Endothelial cell of umbilical vein (primary cell): ENCODE results near the gene MAT2B. TPM values are rescaled to one million over a fixed set of nuclear protein-coding genes. Genes with fewer than 3 reads are reported as not detected.

Experiments
- BruUV-seq: library from RNA; stranded (reverse); fragments of 400-500 nt; replicated peaks from 2 replicates; lab custom pipeline; 2021; lab: Mats Ljungman, UMichigan
- CTCF ChIA-PET: fragments of 300-600, 350-600 bp; sonication (Branson Sonifier 250); formaldehyde crosslinking; loops from one replicate; lab custom pipeline; 2021; ENCODE audit warnings: antibody characterized with exemption, inconsistent platforms; lab: Charles Lee
- POLR2A ChIA-PET: fragments of 300-600, 350-600 bp; sonication (Branson Sonifier 250); formaldehyde crosslinking; loops from one replicate; lab custom pipeline; 2021; ENCODE audit warnings: antibody characterized with exemption, inconsistent platforms; lab: Charles Lee
- DNase-seq: peaks from one replicate; pipeline ENCODE4 v3.0.0-alpha.2; 2011; ENCODE audit warnings: low read depth, low spot score
- FAIRE-seq: peaks from 2 replicates; lab custom pipeline; 2011; peaks lifted over from hg19 to GRCh38; lab: Jason Lieb, UNC
- H2AFZ ChIP-seq: 2 replicates; pipeline ENCODE4 v1.6.0; 2012; ENCODE audit warnings: low read depth, low read length, control low read depth, inconsistent platforms
- H3K27ac ChIP-seq: 2 replicates; pipeline ENCODE4 v1.5.1; 2011; ENCODE audit warnings: low read depth, mild to moderate bottlenecking, control low read depth, low read length, moderate library complexity; ENCODE audit not compliant: insufficient read depth
- H3K27me3 ChIP-seq, 2 experiments: 2 replicates each; pipeline versions ENCODE4 v1.6.0 to v1.6.1; 2011; ENCODE audit warnings: low read length in 2 of 2, mixed read lengths in 1 of 2; ENCODE audit not compliant: control insufficient read depth in 2 of 2, insufficient read depth in 2 of 2
- H3K36me3 ChIP-seq, 2 experiments: 2 replicates in 1 of 2; 3 replicates in 1 of 2; pipeline ENCODE4 v1.5.1; 2011; ENCODE audit warnings: low read length in 2 of 2, mild to moderate bottlenecking in 1 of 2, moderate library complexity in 1 of 2; ENCODE audit not compliant: control insufficient read depth in 2 of 2, insufficient read depth in 2 of 2; ENCODE audit errors: extremely low read depth in 1 of 2
- H3K4me1 ChIP-seq: 3 replicates; pipeline ENCODE4 v1.5.1; 2011; ENCODE audit warnings: mild to moderate bottlenecking, low read length; ENCODE audit not compliant: control insufficient read depth, insufficient read depth; ENCODE audit errors: extremely low read depth
- H3K4me2 ChIP-seq: 2 replicates; pipeline ENCODE4 v1.6.1; 2011; ENCODE audit warnings: low read length, control low read depth, mixed read lengths; ENCODE audit not compliant: insufficient read depth
- H3K4me3 ChIP-seq, 3 experiments: fragments of 200-600 bp in 1 of 3; sonication (generic), shearing (Covaris generic) in 1 of 3; replicated peaks in 1 of 3; 2 replicates each; pipeline ENCODE4 v1.5.1; 2011 to 2016; ENCODE audit warnings: control low read depth in 3 of 3, low read length in 3 of 3, mild to moderate bottlenecking in 2 of 3, inconsistent platforms in 1 of 3, low read depth in 1 of 3, moderate library complexity in 1 of 3; ENCODE audit not compliant: insufficient read depth in 1 of 3
- H3K79me2 ChIP-seq: 2 replicates; pipeline ENCODE4 v1.6.0; 2012; ENCODE audit warnings: low read length, inconsistent platforms; ENCODE audit not compliant: control insufficient read depth, insufficient read depth
- H3K9ac ChIP-seq: replicated peaks from 2 replicates; pipeline ENCODE3; 2011; ENCODE audit warnings: low read length, control low read depth; ENCODE audit not compliant: insufficient read depth; ENCODE audit errors: extremely low read depth
- H3K9me1 ChIP-seq: replicated peaks from 3 replicates; pipeline ENCODE4 v1.6.0; 2011; ENCODE audit warnings: mild to moderate bottlenecking, low read length; ENCODE audit not compliant: control insufficient read depth, insufficient read depth; ENCODE audit errors: extremely low read depth
- H3K9me3 ChIP-seq: replicated peaks from 2 replicates; pipeline ENCODE4 v1.5.1; 2012; ENCODE audit warnings: low read length, inconsistent platforms; ENCODE audit not compliant: control insufficient read depth, insufficient read depth
- H4K20me1 ChIP-seq: replicated peaks from 2 replicates; pipeline ENCODE3; 2011; ENCODE audit warnings: mild to moderate bottlenecking, low read length; ENCODE audit not compliant: control insufficient read depth, insufficient read depth; ENCODE audit errors: extremely low read depth
- FOS ChIP-seq: IDR thresholded peaks from 2 replicates; pipeline ENCODE4 v1.6.1; 2011; ENCODE audit warnings: mild to moderate bottlenecking, low read length, moderate library complexity, borderline replicate concordance; ENCODE audit not compliant: insufficient read depth
- GATA2 ChIP-seq: IDR thresholded peaks from 2 replicates; pipeline ENCODE4 v1.7.0; 2011; ENCODE audit warnings: low read depth, mild to moderate bottlenecking, moderate library complexity, mixed read lengths, low read length; ENCODE audit not compliant: insufficient read length, insufficient read depth
- JUN ChIP-seq: IDR thresholded peaks from 2 replicates; pipeline ENCODE4 v1.6.1; 2011; ENCODE audit warnings: borderline replicate concordance, low read depth; ENCODE audit not compliant: insufficient read length, insufficient read depth
- MYC ChIP-seq: IDR thresholded peaks from one replicate; pipeline ENCODE4 v1.6.1; 2011; ENCODE audit warnings: mild to moderate bottlenecking, low read depth, low read length
- POLR2A ChIP-seq: IDR thresholded peaks from 2 replicates; pipeline ENCODE4 v1.6.1; 2012; ENCODE audit warnings: low read depth, mild to moderate bottlenecking, control low read depth, low read length
- POLR2AphosphoS5 ChIP-seq: IDR thresholded peaks from 2 replicates; pipeline ENCODE4 v1.6.1; 2012; ENCODE audit warnings: low read depth, mild to moderate bottlenecking, control low read depth, low read length, moderate library complexity; ENCODE audit not compliant: insufficient read depth
- dilution Hi-C: fragments of 300-500 bp; cut with MboI; formaldehyde crosslinking; loops from one replicate; pipeline ENCODE4 v1.15.0; 2019; ENCODE audit warnings: low sequenced_read_pairs; ENCODE audit not compliant: extremely low pct_ligation_motif_present
- intact Hi-C: fragments of 100-400 bp; cut with micrococcal nuclease; formaldehyde crosslinking; loops from one replicate; pipeline ENCODE4 v1.10.0; 2022
- polyA plus RNA-seq, 4 experiments: library from polyadenylated mRNA; depleted of rRNA in 3 of 4; stranded (reverse) in 3 of 4; unstranded in 1 of 4; fragments of >200 nt; gene quantifications; 2 replicates each; pipeline versions ENCODE4 v1.2.1 to v1.2.3, GENCODE V29; 2011 to 2012; ENCODE audit warnings: missing spikeins in 1 of 4
- total RNA-seq: library from RNA; stranded (reverse); gene quantifications from 2 replicates; pipeline ENCODE4 v1.2.3, GENCODE V29; 2021
- TF ChIP-seq, protein P1 (sequence below): IDR thresholded peaks from 2 replicates; pipeline ENCODE4 v1.6.1; 2011; ENCODE audit not compliant: insufficient read depth, insufficient read length

Gene MAT2B
- total and polyA plus RNA-seq, 2 donors (not counting 3 experiments of a cell fraction or from before 2014, with no cell fraction given) = 41.5 to 101 TPM

DNA sequence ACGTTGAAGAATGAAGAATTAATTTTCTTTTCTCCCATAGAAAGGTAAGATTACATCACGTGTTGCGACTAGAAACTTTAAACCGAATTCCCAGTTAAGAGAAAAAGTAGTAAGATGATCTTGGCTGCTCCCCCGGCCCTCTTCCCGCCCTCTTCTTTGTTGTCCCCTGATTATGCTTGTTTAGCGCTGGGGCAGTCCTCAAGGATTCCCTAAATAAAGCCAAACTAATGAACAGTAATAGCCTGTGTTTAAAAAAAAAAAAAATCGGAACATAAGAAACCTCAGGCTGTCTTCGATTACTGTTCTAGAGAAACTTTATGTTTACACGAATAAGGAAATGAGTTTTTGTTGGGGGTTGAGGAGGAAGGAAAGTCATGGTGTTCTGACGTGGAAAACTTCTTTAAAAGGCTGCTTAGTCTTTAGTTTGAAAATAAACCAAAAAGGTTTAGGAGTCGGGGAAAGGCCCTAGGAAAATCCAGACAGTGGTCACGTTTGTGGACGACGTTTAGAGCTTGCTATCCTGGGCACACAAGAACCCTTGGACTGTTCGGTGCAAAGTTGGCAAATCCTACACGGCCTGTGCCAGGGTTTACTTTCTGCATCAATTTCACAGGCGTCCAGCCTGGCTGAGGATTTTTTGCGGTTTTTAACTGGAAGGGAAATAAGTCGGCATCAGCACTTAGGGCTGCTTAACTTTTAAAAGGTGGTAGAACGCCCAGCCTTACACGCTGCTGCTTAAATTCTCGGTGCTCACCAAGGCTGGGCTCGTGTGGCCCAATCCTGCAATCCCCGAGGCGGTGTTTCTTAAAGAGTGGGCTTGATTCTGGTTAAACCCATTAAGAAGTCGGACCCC lies 1.1 kb upstream of the MAT2B start:
- DNase-seq (peak; percentile 75), FAIRE-seq (peak; percentile 68)
- ChIA-PET POLR2A (no interaction called here), CTCF (interaction anchor here (1.4 to 1.5 kb wide), 3 partner anchors 30 to 44 kb away, joined by 5 to 15 read pairs (median 10); partner anchors contain the start of genes HMMR and NUDCD2)
- Histone ChIP-seq H3K4me1 (peaks cover 29% of the 10 kb centered on the region), H3K27me3 (no peaks in the 10 kb centered on the region), H3K79me2 (peaks cover 36% of the 10 kb centered on the region), H3K9me1 (no peaks in the 10 kb centered on the region), H3K9ac (peak overlapping the region; percentile 84), H3K27ac (peak overlapping the region; percentile 70), H3K4me3 (peak overlapping the region; percentile 54 to 98 (median 59)), H3K36me3 (no peaks in the 10 kb centered on the region), H2AFZ (peak overlapping the region; percentile 60), H3K4me2 (peak overlapping the region; percentile 89), H4K20me1 (no peaks in the 10 kb centered on the region), H3K9me3 (no peaks in the 10 kb centered on the region)
- TF ChIP-seq POLR2AphosphoS5 = peak; percentile 21
- TF ChIP-seq FOS = no peak
- BruUV-seq = TSS peak; percentile 0
- dilution Hi-C loops = no loop called here
- intact Hi-C loops = loop anchor here (2.0 kb wide), 2 partner anchors 62 to 356 kb away; no protein-coding TSS in a partner anchor

DNA sequence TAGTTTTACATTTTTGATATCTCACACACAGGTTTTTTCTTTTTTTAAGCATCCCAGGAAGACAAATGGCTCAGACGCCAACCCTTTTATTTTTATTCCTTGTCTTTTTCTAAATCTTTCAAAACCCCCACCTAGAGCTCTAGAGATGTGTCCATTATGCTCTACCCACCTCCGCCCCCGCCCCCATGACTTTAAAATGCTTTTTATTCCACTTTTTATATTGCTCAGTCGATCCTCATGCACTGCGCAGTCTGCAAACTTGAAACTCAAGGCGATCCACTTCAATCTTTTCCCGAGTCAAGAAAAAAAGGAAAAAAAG lies 411 bp upstream of the MAT2B start:
- Histone ChIP-seq H3K36me3 (no peaks in the 10 kb centered on the region), H2AFZ (no peak overlapping the region), H3K9ac (peak overlapping the region; percentile 84), H3K27ac (peak overlapping the region; percentile 70), H3K79me2 (peaks cover 43% of the 10 kb centered on the region), H3K4me2 (peak overlapping the region; percentile 89), H3K27me3 (no peaks in the 10 kb centered on the region), H3K9me1 (no peaks in the 10 kb centered on the region), H3K4me1 (peaks cover 36% of the 10 kb centered on the region), H3K9me3 (no peaks in the 10 kb centered on the region), H3K4me3 (peak overlapping the region; percentile 54 to 98 (median 59)), H4K20me1 (no peaks in the 10 kb centered on the region)
- dilution Hi-C loops = no loop called here
- DNase-seq (no peak), FAIRE-seq (no peak)
- TSS peak; percentile 67 for BruUV-seq
- TF ChIP-seq JUN = no peak
- TF ChIP-seq MYC = no peak
- TF ChIP-seq, protein P1, sequence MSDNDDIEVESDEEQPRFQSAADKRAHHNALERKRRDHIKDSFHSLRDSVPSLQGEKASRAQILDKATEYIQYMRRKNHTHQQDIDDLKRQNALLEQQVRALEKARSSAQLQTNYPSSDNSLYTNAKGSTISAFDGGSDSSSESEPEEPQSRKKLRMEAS = no peak
- TF ChIP-seq FOS = no peak
- TF ChIP-seq POLR2A = no peak
- TF ChIP-seq GATA2 = no peak
- intact Hi-C loops = loop anchor here (1.0 to 5.0 kb wide), 7 partner anchors 44 to 697 kb away; partner anchors contain the start of gene CCNG1
- ChIA-PET POLR2A (interaction anchor here (0.8 to 1.1 kb wide), 2 partner anchors 43 to 45 kb away, joined by 6 to 15 read pairs; partner anchors contain the start of genes HMMR and NUDCD2), CTCF (interaction anchor here (0.8 to 1.5 kb wide), 5 partner anchors 21 to 64 kb away, joined by 3 to 15 read pairs (median 4); partner anchors contain the start of genes HMMR and NUDCD2)
